Measurements from ENCODE around the gene PPOX.

DNA sequence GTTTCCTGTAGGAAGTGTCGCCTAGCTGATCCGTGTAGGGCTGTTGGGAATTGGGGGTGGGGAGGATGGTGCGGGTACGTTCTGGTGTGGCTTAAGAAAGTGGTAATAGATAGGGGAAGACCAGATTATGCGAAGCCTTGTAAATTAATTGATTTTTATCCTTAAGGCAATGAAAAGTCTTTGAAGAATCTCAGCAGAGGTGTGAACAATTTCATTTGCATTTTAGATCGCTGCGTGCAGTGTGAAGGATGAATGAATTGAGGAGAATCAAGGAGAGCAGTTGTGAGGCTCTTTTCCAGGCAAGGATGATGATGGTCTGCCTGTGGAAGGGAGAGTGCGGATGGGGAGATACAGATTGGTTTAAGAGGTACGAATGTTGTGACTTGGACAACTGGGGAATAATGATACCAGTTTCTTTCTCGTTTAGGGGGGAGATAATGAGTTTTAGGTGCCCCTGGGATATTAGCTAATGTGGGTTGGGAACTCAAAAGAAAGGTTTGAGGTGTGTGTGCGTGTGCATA lies 32.9 kb upstream of the PPOX start:
- TF ChIP-seq, protein P1, sequence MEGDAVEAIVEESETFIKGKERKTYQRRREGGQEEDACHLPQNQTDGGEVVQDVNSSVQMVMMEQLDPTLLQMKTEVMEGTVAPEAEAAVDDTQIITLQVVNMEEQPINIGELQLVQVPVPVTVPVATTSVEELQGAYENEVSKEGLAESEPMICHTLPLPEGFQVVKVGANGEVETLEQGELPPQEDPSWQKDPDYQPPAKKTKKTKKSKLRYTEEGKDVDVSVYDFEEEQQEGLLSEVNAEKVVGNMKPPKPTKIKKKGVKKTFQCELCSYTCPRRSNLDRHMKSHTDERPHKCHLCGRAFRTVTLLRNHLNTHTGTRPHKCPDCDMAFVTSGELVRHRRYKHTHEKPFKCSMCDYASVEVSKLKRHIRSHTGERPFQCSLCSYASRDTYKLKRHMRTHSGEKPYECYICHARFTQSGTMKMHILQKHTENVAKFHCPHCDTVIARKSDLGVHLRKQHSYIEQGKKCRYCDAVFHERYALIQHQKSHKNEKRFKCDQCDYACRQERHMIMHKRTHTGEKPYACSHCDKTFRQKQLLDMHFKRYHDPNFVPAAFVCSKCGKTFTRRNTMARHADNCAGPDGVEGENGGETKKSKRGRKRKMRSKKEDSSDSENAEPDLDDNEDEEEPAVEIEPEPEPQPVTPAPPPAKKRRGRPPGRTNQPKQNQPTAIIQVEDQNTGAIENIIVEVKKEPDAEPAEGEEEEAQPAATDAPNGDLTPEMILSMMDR (IDR thresholded peaks at IDR 0.05; ENCODE audit: low read length), result no peak
- TF ChIP-seq EZH2 (IDR thresholded peaks at IDR 0.05; ENCODE audit: borderline replicate concordance, low read length), result no peak

Data from OCI-LY1 (cell line).